Ureter (tissue), 1 donor: ENCODE data around the gene MYO1D. TPM values are rescaled to one million over a fixed set of nuclear protein-coding genes. Genes with fewer than 3 reads are reported as not detected.
A peak's percentile ranks its signal among the peaks of the same experiment; 100 is the strongest.

Experiments
- DNase-seq: peaks from one replicate; pipeline ENCODE4 v3.0.0-alpha.2; 2020; ENCODE audit warnings: low spot score
- total RNA-seq: library from RNA; stranded (reverse); gene quantifications from one replicate; pipeline ENCODE4 v1.2.4, GENCODE V29; 2023
- donor health status: DM: yes; HTN: yes; CAD: no.

The MYO1D gene
- total RNA-seq, 1 donor from 2014 or later, result 75.8 TPM

DNA sequence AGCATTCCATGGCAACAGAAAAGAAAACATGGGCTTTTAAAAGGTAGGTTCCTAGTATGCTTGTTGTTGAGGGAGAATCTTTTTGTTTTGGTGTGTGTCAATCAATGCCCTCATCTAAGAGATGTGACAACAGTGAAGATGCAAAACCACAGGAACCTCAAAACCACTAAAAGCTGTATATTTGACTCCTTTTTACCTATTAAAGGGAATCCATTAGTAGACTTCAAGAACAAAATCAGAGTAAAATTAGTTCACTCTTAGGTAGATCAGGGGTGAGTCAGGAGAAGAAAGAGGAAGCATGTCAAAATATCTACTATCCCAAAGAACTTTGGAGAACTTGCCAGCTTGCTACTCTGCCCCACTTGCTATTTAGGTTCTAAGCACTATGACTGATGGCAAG, 301.1 kb downstream of the MYO1D start:
- DNase-seq, result no peak

DNA sequence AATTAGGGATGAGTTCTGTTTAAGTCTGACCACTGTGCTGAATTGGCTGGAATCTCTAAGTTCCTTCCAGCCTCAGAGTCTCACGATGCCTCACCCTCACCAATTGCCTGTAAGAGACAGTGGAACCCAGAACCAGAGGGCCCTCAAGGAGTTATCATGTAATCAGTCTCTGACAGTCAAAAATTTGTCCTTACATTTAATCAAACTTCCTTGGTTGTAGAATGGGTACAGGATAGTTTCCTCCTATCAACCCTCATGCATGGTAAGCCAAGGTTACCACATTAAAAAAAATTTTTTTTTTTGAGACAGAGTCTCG, 306.9 kb downstream of the MYO1D start:
- DNase-seq, result no peak

DNA sequence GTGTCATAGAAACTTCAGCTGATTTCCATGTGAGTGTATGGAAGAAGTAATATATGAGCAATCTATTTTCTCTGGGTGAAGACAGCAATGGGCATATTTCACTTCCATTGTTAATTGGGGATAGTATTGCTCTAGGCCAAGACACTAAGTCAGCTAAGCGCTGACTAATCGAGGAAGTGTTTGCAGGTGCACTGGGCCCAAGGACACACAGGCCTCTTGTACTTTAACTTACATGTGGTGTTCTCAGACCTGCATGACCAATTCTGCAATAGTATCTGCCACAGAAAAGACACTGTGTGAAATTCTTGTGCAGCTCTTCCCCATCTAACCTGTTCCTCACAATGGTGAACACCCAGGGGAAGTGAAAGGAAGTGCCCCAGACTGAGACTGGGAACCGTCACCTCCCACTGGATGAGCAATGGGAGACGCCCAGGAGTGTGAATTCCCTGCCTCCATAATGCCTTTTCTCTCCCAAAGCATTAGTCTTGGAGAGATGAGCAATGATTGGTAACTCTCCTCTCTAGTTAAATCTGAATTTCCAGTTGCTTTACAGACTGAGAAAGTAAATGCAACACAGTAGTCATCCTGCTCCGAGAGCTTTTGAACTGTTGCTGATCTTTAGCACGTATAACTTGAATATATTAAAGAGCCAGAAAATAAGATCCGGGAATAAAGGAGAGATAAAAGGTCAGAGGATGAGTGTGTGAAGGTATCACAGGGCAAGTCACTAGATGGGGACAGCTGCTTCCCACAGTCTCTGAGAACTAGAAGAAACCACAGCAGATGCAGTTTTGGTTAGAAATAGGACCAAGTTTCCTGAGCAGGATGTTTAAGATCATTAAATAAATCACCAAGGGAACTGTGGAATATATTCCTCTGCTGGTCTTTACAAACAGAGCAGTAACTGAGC, 307.5 kb downstream of the MYO1D start:
- no peak for DNase-seq

GRCh38 chr17:32568705-32569104, 308.2 kb downstream of the MYO1D start:
- DNase-seq, result no peak

DNA sequence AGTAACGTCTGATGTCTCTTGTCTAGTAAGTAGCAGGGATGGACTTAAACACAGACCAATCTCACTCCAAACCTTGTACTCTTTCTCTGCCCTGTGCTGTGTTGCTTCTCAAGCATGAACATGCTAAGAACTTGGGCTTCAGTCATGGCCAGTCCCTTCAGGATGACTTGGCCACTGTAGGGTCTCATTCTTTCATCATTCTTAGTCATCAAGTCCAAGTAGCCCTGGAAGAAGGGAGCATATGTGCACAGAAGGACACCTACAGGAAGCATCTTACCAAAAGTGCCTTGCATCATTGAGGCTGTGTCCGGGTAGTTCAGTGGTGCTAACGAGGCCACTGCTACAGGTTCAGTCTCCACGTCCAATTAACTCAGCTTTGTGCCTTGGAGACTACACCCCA, 309.4 kb downstream of the MYO1D start:
- no peak for DNase-seq

GRCh38 chr17:32567086-32567485, 309.8 kb downstream of the MYO1D start:
- no peak for DNase-seq

GRCh38 chr17:32566303-32566702, 310.6 kb downstream of the MYO1D start:
- no peak for DNase-seq

GRCh38 chr17:32565401-32565800, 311.5 kb downstream of the MYO1D start:
- no peak for DNase-seq

GRCh38 chr17:32564325-32564724, 312.6 kb downstream of the MYO1D start:
- no peak for DNase-seq

GRCh38 chr17:32563583-32563982, 313.3 kb downstream of the MYO1D start:
- no peak for DNase-seq

DNA sequence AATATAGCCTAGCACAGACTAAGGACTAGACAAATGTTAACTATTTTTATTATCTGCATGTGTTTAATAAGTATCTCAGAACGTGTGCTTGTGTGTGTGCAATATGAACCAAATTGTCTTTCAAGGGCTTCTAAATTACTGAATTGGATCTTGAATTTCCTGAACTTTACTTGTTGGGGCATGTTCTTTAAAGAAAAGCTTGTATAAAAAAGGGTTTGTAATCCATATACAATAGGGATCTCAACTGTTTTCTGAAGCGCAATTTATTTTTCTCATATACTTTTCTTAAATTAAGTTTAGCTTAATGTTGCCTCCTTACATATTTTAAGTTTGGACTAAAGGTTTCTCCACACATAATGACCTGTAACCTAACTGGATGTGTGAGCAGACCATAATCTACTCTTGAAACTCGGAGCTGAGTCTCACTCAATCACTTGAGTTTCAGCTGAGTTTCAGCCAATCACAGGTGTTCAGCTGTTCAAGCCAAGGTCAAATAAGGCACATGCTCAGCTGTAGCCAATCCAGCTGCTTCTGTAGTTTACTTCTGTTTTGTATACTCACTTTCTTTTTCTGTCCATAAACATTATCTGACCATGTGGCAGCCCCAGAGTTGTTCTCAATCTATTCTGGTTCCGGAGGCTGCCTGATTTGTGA, 317.8 kb downstream of the MYO1D start:
- no peak for DNase-seq

- no peak for DNase-seq
These were observed 318.5 kb downstream of the MYO1D start for GRCh38 chr17:32558326-32558955.

GRCh38 chr17:32555611-32556310, 321.2 kb downstream of the MYO1D start:
- DNase-seq, result no peak

- peak; percentile 43 for DNase-seq
These were observed 323.8 kb downstream of the MYO1D start for GRCh38 chr17:32553168-32553567.

- no peak for DNase-seq
These were observed 324.6 kb downstream of the MYO1D start for GRCh38 chr17:32552280-32552679.

DNA sequence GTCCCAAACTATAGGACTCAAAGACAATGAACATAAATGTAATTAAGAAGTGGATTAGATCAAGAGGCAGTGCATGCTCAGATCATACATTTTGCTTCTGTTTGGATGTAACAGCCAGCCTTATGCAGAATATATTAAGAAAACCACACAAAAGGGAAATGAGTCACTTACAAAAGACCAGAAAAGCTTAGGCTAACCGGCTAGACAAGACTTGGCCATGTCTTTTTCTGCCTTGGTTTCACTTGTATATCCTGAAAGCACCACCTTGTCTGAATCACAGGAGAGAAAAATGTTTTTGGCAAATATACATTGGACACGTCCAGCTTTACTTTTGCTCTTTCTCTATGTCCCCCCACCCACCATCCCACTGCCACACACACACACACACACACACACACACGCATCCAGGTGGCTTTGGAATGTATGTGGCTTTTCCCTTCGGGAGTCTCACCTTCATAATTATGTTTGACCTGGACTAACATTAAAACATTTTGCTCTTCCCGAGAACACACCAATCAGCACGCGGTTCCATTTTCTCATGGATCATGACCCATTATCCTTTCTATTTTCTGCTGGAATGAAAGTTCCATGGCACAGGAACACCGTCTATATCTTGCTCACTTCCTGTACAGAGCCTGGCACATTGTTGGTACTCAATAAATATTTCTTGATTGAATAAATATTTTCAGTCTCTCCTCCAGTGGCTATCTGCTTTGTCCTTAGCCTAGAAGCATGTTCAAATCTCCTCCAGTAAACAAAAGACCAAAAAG, 325.6 kb downstream of the MYO1D start:
- DNase-seq, result no peak

DNA sequence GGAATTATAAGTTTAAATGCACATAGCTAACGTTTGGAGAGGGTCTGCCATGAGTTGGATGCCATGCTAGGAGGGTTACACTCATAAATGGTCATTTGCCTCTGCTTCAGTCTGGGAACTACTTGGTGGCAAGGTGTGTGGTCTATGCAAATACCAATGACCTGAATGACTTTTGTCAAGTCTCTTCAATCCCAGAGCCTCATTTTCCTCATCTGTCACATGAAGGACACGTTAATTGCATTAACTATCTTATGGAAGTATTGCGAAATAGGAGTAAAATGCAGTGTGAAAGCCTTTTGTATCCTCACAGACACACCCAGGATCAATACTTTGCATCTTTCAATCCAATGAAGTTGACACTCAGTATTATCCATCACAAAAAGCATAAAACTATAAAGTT, 327.4 kb downstream of the MYO1D start:
- no peak for DNase-seq

- no peak for DNase-seq
These were observed 330.9 kb downstream of the MYO1D start for GRCh38 chr17:32546031-32546444.

DNA sequence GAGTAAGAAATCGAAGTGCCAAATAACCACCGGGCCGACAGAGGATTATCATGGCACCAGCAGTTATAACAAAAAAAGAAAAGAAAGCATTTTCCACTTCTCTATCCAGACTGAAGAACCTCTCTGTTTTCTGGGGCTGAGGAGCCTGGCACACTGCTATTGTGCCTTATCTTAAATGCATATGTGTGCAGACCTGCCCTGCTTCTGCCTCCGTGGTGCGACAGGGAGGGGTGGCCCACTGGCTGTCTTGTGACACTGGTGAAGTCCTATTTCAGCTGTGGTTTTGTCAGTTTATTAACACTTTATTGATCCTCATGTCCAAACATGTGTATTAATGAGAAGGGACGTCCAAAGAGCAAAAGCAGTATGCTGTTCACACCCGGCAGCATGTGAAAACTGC, 334.7 kb downstream of the MYO1D start:
- DNase-seq, result no peak

DNA sequence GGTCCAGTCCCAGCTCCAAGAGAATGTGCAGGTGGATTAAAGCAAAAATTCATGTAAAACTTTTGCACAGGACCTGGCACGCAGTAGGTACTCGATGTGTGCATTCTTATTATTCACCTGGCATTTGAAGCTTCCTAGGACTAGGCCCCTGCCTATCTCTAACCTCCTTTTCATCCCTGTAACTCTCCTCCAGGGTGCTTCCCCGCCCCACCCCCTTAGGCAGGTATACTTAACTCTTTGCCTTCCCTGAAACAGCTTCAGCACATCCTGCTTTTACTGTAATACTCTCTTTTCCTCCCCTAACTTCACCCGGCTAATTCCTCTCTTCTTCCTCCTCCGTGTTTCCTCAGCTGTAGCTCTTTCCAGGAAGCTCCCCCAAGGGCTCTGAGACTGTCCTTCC, 335.3 kb downstream of the MYO1D start:
- DNase-seq, result no peak
